Measurements from ENCODE around the gene KRT74. TPM values are rescaled to one million over a fixed set of nuclear protein-coding genes. Genes with fewer than 3 reads are reported as not detected.
A peak's percentile ranks its signal among the peaks of the same experiment; 100 is the strongest.

Gene KRT74
- total and polyA plus RNA-seq, 9 of the 15 experiments (the other 6 are each of a cell fraction or from before 2014, with no cell fraction given): not detected

GRCh38 chr12:52533686-52534470, 39.8 kb downstream of the KRT74 start:
- CTCF ChIA-PET (ENCODE audit: low intra/inter-chr PET ratio): interaction anchor here (0.9 kb wide), 1 partner anchor 382 kb away, joined by 5 read pairs; no protein-coding TSS in a partner anchor
- in situ Hi-C loops (cut with MboI) (no loop called here), intact Hi-C loops (cut with micrococcal nuclease) (no loop called here)
- Histone ChIP-seq H3K9me1 (ENCODE audit: control insufficient read depth, insufficient read depth, low read length) (no peaks in the 10 kb centered on the region), H3K27ac (ENCODE audit: extremely low read depth, low read depth, low read length) (no peak overlapping the region), H3K27me3 (ENCODE audit: control insufficient read depth in 2 of 2, insufficient read depth in 2 of 2, low read length in 2 of 2) (peaks cover 7 to 37% of the 10 kb centered on the region in 2 experiments; a peak in 4 of 5 replicates), H3K9me3 (replicated peaks; ENCODE audit: control insufficient read depth, insufficient read depth, low read depth, low read length) (no peaks in the 10 kb centered on the region), H3K4me2 (ENCODE audit: insufficient read depth, low read length) (no peak overlapping the region), H3K4me3 (no peak overlapping the region), H2AFZ (ENCODE audit: low read depth, low read length) (no peak overlapping the region), H4K20me1 (replicated peaks; ENCODE audit: control insufficient read depth, insufficient read depth, low read length) (0 out of 2 replicates have a peak, but pooled peaks cover 2% of the 10 kb centered on the region), H3K36me3 (ENCODE audit: control insufficient read depth, insufficient read depth, low read length) (no peaks in the 10 kb centered on the region), H3K9ac (ENCODE audit: insufficient read depth in 1 of 2, low read depth in 2 of 2, low read length in 2 of 2) (no peak overlapping the region), H3K79me2 (ENCODE audit: control insufficient read depth, insufficient read depth, low read length) (no peaks in the 10 kb centered on the region), H3K4me1 (replicated peaks in 1 of 2; ENCODE audit: control insufficient read depth in 2 of 2, insufficient read depth in 2 of 2, low read length in 2 of 2) (no peaks in the 10 kb centered on the region)
- ATAC-seq (no peak), FAIRE-seq (no peak), DNase-seq (ENCODE audit: extremely low read depth in 1 of 4, low spot score in 3 of 4) (no peak)
- TF ChIP-seq ZNF398 (CRISPR knock-in tag; IDR thresholded peaks at IDR 0.05) (no peak), MCM2 (IDR thresholded peaks at IDR 0.05; ENCODE audit: low read depth) (no peak), YY1 (IDR thresholded peaks at IDR 0.05; ENCODE audit: borderline replicate concordance in 1 of 3, control insufficient read depth in 1 of 3, extremely low read depth in 1 of 3, insufficient read depth in 3 of 3, insufficient read length in 1 of 3, insufficient replicate concordance in 2 of 3, low read depth in 1 of 3, low read length in 2 of 3) (no peak), TCF15 (CRISPR knock-in tag; IDR thresholded peaks at IDR 0.05) (no peak), ZNF316 (IDR thresholded peaks at IDR 0.05) (peak; percentile 19; the same call in 1 of the 2 replicates)
- POLR2A ChIA-PET: interaction anchor here (0.6 kb wide), 1 partner anchor 333 kb away, joined by 3 read pairs; no protein-coding TSS in a partner anchor
- WGBS (ENCODE audit: insufficient coverage, low coverage, missing lambda C conversion rate): 6% methylated on average over 10 of the region's 10 CpGs
- no TSS peak for BruUV-seq (replicated peaks)
